Nephron (organoid): ENCODE measurements around the gene PEX16.

Experiments used
- H3K27ac Mint-ChIP-seq, 3 experiments: 2 replicates each; pipeline ENCODE4 v1.8.0; 2020; ENCODE audit warnings: mixed read lengths in 3 of 3, mild to moderate bottlenecking in 2 of 3, moderate library complexity in 1 of 3
- H3K27me3 Mint-ChIP-seq: 2 replicates; pipeline ENCODE4 v1.8.0; 2021; ENCODE audit warnings: low read depth, mild to moderate bottlenecking, moderate library complexity, mixed read lengths
- H3K36me3 Mint-ChIP-seq: 2 replicates; pipeline ENCODE4 v1.8.0; 2020; ENCODE audit warnings: low read depth, mixed read lengths
- H3K4me1 Mint-ChIP-seq: 2 replicates; pipeline ENCODE4 v1.8.0; 2020; ENCODE audit warnings: mixed read lengths
- H3K4me3 Mint-ChIP-seq, 3 experiments: 2 replicates each; pipeline ENCODE4 v1.8.0; 2020; ENCODE audit warnings: mild to moderate bottlenecking in 3 of 3, mixed read lengths in 3 of 3, moderate library complexity in 2 of 3
- H3K9me3 Mint-ChIP-seq: 2 replicates; pipeline ENCODE4 v1.8.0; 2020; ENCODE audit warnings: mixed read lengths
- TF ChIP-seq, protein P1 (sequence below), 3 experiments: fragments of 200-600 bp; sonication (generic); IDR thresholded peaks; one replicate each; pipeline ENCODE4 v1.5.0; 2021; ENCODE audit warnings: antibody characterized with exemption in 3 of 3; ENCODE audit not compliant: unreplicated experiment in 3 of 3

The PEX16 gene

GRCh38 chr11:45913514-45913913, 4.2 kb downstream of the PEX16 start:
- H3K27me3 Mint-ChIP-seq: no peaks in the 10 kb centered on the region
- H3K36me3 Mint-ChIP-seq: peaks cover 6% of the 10 kb centered on the region
- H3K4me1 Mint-ChIP-seq: peaks cover 9% of the 10 kb centered on the region
- TF ChIP-seq, protein P1, sequence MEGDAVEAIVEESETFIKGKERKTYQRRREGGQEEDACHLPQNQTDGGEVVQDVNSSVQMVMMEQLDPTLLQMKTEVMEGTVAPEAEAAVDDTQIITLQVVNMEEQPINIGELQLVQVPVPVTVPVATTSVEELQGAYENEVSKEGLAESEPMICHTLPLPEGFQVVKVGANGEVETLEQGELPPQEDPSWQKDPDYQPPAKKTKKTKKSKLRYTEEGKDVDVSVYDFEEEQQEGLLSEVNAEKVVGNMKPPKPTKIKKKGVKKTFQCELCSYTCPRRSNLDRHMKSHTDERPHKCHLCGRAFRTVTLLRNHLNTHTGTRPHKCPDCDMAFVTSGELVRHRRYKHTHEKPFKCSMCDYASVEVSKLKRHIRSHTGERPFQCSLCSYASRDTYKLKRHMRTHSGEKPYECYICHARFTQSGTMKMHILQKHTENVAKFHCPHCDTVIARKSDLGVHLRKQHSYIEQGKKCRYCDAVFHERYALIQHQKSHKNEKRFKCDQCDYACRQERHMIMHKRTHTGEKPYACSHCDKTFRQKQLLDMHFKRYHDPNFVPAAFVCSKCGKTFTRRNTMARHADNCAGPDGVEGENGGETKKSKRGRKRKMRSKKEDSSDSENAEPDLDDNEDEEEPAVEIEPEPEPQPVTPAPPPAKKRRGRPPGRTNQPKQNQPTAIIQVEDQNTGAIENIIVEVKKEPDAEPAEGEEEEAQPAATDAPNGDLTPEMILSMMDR (IDR thresholded peaks at IDR 0.05; ENCODE audit: unreplicated experiment in 3 of 3): no peak
- H3K27ac Mint-ChIP-seq: no peak overlapping the region
- H3K9me3 Mint-ChIP-seq: no peaks in the 10 kb centered on the region
- peak overlapping the region in 1 of 3 experiments; percentile 17 for H3K4me3 Mint-ChIP-seq

- TF ChIP-seq, protein P1 (IDR thresholded peaks at IDR 0.05; ENCODE audit: unreplicated experiment in 3 of 3): no peak
- Mint-ChIP-seq H3K27me3 (no peaks in the 10 kb centered on the region), H3K36me3 (peaks cover 6% of the 10 kb centered on the region), H3K27ac (no peak overlapping the region), H3K9me3 (no peaks in the 10 kb centered on the region), H3K4me1 (peaks cover 9% of the 10 kb centered on the region), H3K4me3 (no peak overlapping the region)
These were observed 7.1 kb downstream of the PEX16 start for GRCh38 chr11:45910623-45911022.

GRCh38 chr11:45909594-45910475, 7.8 kb downstream of the PEX16 start:
- peaks cover 9% of the 10 kb centered on the region for H3K4me1 Mint-ChIP-seq
- H3K36me3 Mint-ChIP-seq: peaks cover 6% of the 10 kb centered on the region
- no peak overlapping the region for H3K27ac Mint-ChIP-seq
- TF ChIP-seq, protein P1 (IDR thresholded peaks at IDR 0.05; ENCODE audit: unreplicated experiment in 3 of 3): no peak
- no peak overlapping the region for H3K4me3 Mint-ChIP-seq
- H3K9me3 Mint-ChIP-seq: no peaks in the 10 kb centered on the region
- H3K27me3 Mint-ChIP-seq: no peaks in the 10 kb centered on the region

- Mint-ChIP-seq H3K36me3 (peaks cover 12% of the 10 kb centered on the region), H3K27ac (no peak overlapping the region), H3K4me1 (peaks cover 9% of the 10 kb centered on the region), H3K27me3 (no peaks in the 10 kb centered on the region), H3K9me3 (no peaks in the 10 kb centered on the region), H3K4me3 (no peak overlapping the region)
- TF ChIP-seq, protein P1 (IDR thresholded peaks at IDR 0.05; ENCODE audit: unreplicated experiment in 3 of 3): no peak
These were observed 9.7 kb downstream of the PEX16 start for GRCh38 chr11:45907911-45908370.

GRCh38 chr11:45906965-45907611, 10.6 kb downstream of the PEX16 start, which contains the start of gene FREY1:
Gene FREY1, minus strand, starts transcription at chr11:45907271. Its CDS starts 26 bp downstream, at chr11:45907245.
- H3K27ac Mint-ChIP-seq: no peak within 1 kb of the TSS
- peaks cover 14% of the 10 kb centered on the region for H3K36me3 Mint-ChIP-seq
- H3K9me3 Mint-ChIP-seq: no peaks in the 10 kb centered on the region
- H3K4me1 Mint-ChIP-seq: peaks cover 9% of the 10 kb centered on the region
- no peak within 1 kb of the TSS for H3K4me3 Mint-ChIP-seq
- H3K27me3 Mint-ChIP-seq: no peaks in the 10 kb centered on the region
- TF ChIP-seq, protein P1 (IDR thresholded peaks at IDR 0.05; ENCODE audit: unreplicated experiment in 3 of 3): no peak
